GM23248 (cell line): Measurements from ENCODE around the gene ZNF195. TPM values are rescaled to one million over a fixed set of nuclear protein-coding genes. Genes with fewer than 3 reads are reported as not detected.

Experiments
- DNase-seq: peaks from one replicate; pipeline ENCODE4 v3.0.0-alpha.2; 2015
- H2AFZ ChIP-seq: fragments of 200-600 bp; sonication (generic); 2 replicates; pipeline ENCODE4 v1.6.1; 2016; ENCODE audit warnings: antibody characterized with exemption
- H3F3A ChIP-seq: fragments of 200-600 bp; sonication (generic); 2 replicates; pipeline ENCODE4 v1.6.1; 2016; ENCODE audit warnings: mild to moderate bottlenecking, antibody characterized with exemption, mixed run types; ENCODE audit not compliant: insufficient read depth
- H3K27ac ChIP-seq: fragments of 200-600 bp; sonication (generic); 2 replicates; pipeline ENCODE4 v1.5.1; 2016; ENCODE audit warnings: mild to moderate bottlenecking
- H3K27me3 ChIP-seq: fragments of 200-600 bp; sonication (generic); replicated peaks from 2 replicates; pipeline ENCODE4 v1.6.1; 2016; ENCODE audit warnings: mild to moderate bottlenecking; ENCODE audit not compliant: insufficient read depth
- H3K36me3 ChIP-seq: fragments of 200-600 bp; sonication (generic); 2 replicates; pipeline ENCODE4 v1.6.1; 2016; ENCODE audit warnings: low read depth, mild to moderate bottlenecking
- H3K4me1 ChIP-seq: fragments of 200-600 bp; sonication (generic); 2 replicates; pipeline ENCODE4 v1.6.1; 2016; ENCODE audit warnings: mild to moderate bottlenecking; ENCODE audit not compliant: insufficient read depth
- H3K4me2 ChIP-seq: fragments of 200-600 bp; sonication (generic); one replicate; pipeline ENCODE4 v1.6.1; 2016; ENCODE audit warnings: mild to moderate bottlenecking; ENCODE audit not compliant: unreplicated experiment
- H3K4me3 ChIP-seq: fragments of 200-600 bp; sonication (generic); 2 replicates; pipeline ENCODE4 v1.5.1; 2016; ENCODE audit warnings: mild to moderate bottlenecking
- H3K79me2 ChIP-seq: fragments of 200-600 bp; sonication (generic); 2 replicates; pipeline ENCODE4 v1.6.1; 2016; ENCODE audit warnings: mild to moderate bottlenecking; ENCODE audit not compliant: insufficient read depth
- H3K9ac ChIP-seq: fragments of 200-600 bp; sonication (generic); 2 replicates; pipeline ENCODE4 v1.6.1; 2016; ENCODE audit warnings: mild to moderate bottlenecking
- H3K9me2 ChIP-seq: fragments of 200-600 bp; sonication (generic); 2 replicates; pipeline ENCODE4 v1.6.1; 2016; ENCODE audit warnings: mixed run types, mild to moderate bottlenecking, moderate library complexity; ENCODE audit not compliant: insufficient read depth
- H3K9me3 ChIP-seq: fragments of 200-600 bp; sonication (generic); one replicate; pipeline ENCODE4 v1.6.1; 2017; ENCODE audit warnings: low read depth
- H4K20me1 ChIP-seq: fragments of 200-600 bp; sonication (generic); 2 replicates; pipeline ENCODE4 v1.6.0; 2016; ENCODE audit not compliant: insufficient read depth
- EZH2 ChIP-seq: fragments of 200-600 bp; sonication (generic); IDR thresholded peaks from 2 replicates; pipeline ENCODE4 v1.6.1; 2018; ENCODE audit warnings: antibody characterized with exemption, mild to moderate bottlenecking; ENCODE audit not compliant: insufficient read depth, poor library complexity, severe bottlenecking
- EZH2phosphoT487 ChIP-seq: fragments of 200-600 bp; sonication (generic); IDR thresholded peaks from 2 replicates; pipeline ENCODE4 v1.6.1; 2018; ENCODE audit warnings: antibody characterized with exemption, moderate library complexity, mild to moderate bottlenecking, low read depth; ENCODE audit not compliant: insufficient read depth
- WGBS, 2 experiments: methylation state at CpG; one replicate each; pipeline ENCODE4 v1.1.6; 2015 to 2017; ENCODE audit warnings: low lambda C conversion rate in 2 of 2, low coverage in 1 of 2; ENCODE audit errors: missing lambda C conversion rate in 2 of 2; 5-methylcytosine and 5-hydroxymethylcytosine counted together
- in situ Hi-C: fragments of 300-500 bp; cut with MboI; formaldehyde crosslinking; loops from 2 replicates; pipeline ENCODE4 v1.15.0; 2020
- polyA plus RNA-seq: library from polyadenylated mRNA; unstranded; fragments of >200 nt; fragmentation: Nextera tagmentation; extraction: Ambion mirVana; gene quantifications from 2 replicates; pipeline ENCODE4 v1.2.1, GENCODE V29; 2016
- total RNA-seq: library from RNA; depleted of rRNA; stranded (reverse); fragments of >200 nt; shearing (Covaris generic); gene quantifications from 2 replicates; pipeline ENCODE4 v1.2.3, GENCODE V29; 2014

The ZNF195 gene
- total and polyA plus RNA-seq, 2 experiments from 2014 or later = 11.6 to 24.2 TPM

GRCh38 chr11:3342709-3343108 is 36.2 kb downstream of the ZNF195 start:
- no peak overlapping the region for H3K4me3 ChIP-seq
- WGBS, 2 experiments = 21 to 27% methylated on average over 2 of the region's 2 CpGs

GRCh38 chr11:3341298-3341697 is 37.6 kb downstream of the ZNF195 start:
- Histone ChIP-seq H3K9me2 (no peaks in the 10 kb centered on the region), H3K4me1 (peaks cover 9% of the 10 kb centered on the region), H3F3A (no peaks in the 10 kb centered on the region), H3K36me3 (no peaks in the 10 kb centered on the region), H2AFZ (no peak overlapping the region), H3K9ac (no peak overlapping the region), H3K4me3 (no peak overlapping the region), H3K27me3 (peaks cover 7% of the 10 kb centered on the region; the same call in 1 of the 2 replicates), H3K4me2 (no peak overlapping the region), H3K9me3 (no peaks in the 10 kb centered on the region), H3K27ac (no peak overlapping the region), H4K20me1 (no peaks in the 10 kb centered on the region), H3K79me2 (no peaks in the 10 kb centered on the region)
- no peak for TF ChIP-seq EZH2phosphoT487
- TF ChIP-seq EZH2 = no peak
- peak; percentile 64 for DNase-seq
- in situ Hi-C loops = no loop called here
- 20 to 23% methylated on average over 10 of the region's 10 CpGs for whole genome bisulfite sequencing, 2 experiments

More at GRCh38 chr11:3342709-3343108, 36.2 kb downstream of the ZNF195 start:
- no peaks in the 10 kb centered on the region for H3K9me2 ChIP-seq
- no peak overlapping the region for H3K4me2 ChIP-seq
- H4K20me1 ChIP-seq = no peaks in the 10 kb centered on the region
- no peak for TF ChIP-seq EZH2phosphoT487
- no peaks in the 10 kb centered on the region for H3F3A ChIP-seq
- in situ Hi-C loops = no loop called here
- no peaks in the 10 kb centered on the region for H3K9me3 ChIP-seq
- no peaks in the 10 kb centered on the region for H3K79me2 ChIP-seq
- H3K9ac ChIP-seq = no peak overlapping the region
- H3K27ac ChIP-seq = no peak overlapping the region
- H2AFZ ChIP-seq = no peak overlapping the region
- H3K4me1 ChIP-seq = peaks cover 9% of the 10 kb centered on the region
- H3K36me3 ChIP-seq = no peaks in the 10 kb centered on the region
- peaks cover 7% of the 10 kb centered on the region; the same call in 1 of the 2 replicates for H3K27me3 ChIP-seq
- DNase-seq = no peak

- no peaks in the 10 kb centered on the region for H4K20me1 ChIP-seq
- no peaks in the 10 kb centered on the region for H3F3A ChIP-seq
- no peak overlapping the region for H3K27ac ChIP-seq
- H3K36me3 ChIP-seq = no peaks in the 10 kb centered on the region
- peaks cover 7% of the 10 kb centered on the region; the same call in 1 of the 2 replicates for H3K27me3 ChIP-seq
- DNase-seq = peak; percentile 90
- 0 out of 2 replicates have a peak overlapping the region, but pooled peaks have one; percentile 10 for H2AFZ ChIP-seq
- no peak for TF ChIP-seq EZH2
- peaks cover 9% of the 10 kb centered on the region for H3K4me1 ChIP-seq
- in situ Hi-C loops = no loop called here
- peak overlapping the region; percentile 16 for H3K4me2 ChIP-seq
- 40 to 44% methylated on average over 4 of the region's 4 CpGs for WGBS, 2 experiments
- H3K9me2 ChIP-seq = no peaks in the 10 kb centered on the region
- H3K4me3 ChIP-seq = no peak overlapping the region
- no peaks in the 10 kb centered on the region for H3K79me2 ChIP-seq
- H3K9ac ChIP-seq = no peak overlapping the region
- H3K9me3 ChIP-seq = no peaks in the 10 kb centered on the region
These were observed 38.9 kb downstream of the ZNF195 start for GRCh38 chr11:3340025-3340424.

GRCh38 chr11:3339340-3339624 is 39.7 kb downstream of the ZNF195 start:
- no peak for TF ChIP-seq EZH2
- TF ChIP-seq EZH2phosphoT487 = no peak
- no peak overlapping the region for H3K9ac ChIP-seq
- peaks cover 9% of the 10 kb centered on the region for H3K4me1 ChIP-seq
- in situ Hi-C loops = no loop called here
- H3K27ac ChIP-seq = no peak overlapping the region
- H3K79me2 ChIP-seq = no peaks in the 10 kb centered on the region
- H3K4me3 ChIP-seq = no peak overlapping the region
- H3F3A ChIP-seq = no peaks in the 10 kb centered on the region
- H2AFZ ChIP-seq = no peak overlapping the region
- peaks cover 7% of the 10 kb centered on the region; the same call in 1 of the 2 replicates for H3K27me3 ChIP-seq
- no peaks in the 10 kb centered on the region for H3K9me3 ChIP-seq
- no peaks in the 10 kb centered on the region for H4K20me1 ChIP-seq
- no peaks in the 10 kb centered on the region for H3K36me3 ChIP-seq
- no peaks in the 10 kb centered on the region for H3K9me2 ChIP-seq
- DNase-seq = no peak
- WGBS, 2 experiments = 15 to 23% methylated on average over 1 of the region's 1 CpG
- H3K4me2 ChIP-seq = no peak overlapping the region
